SU-DHL-6 (cell line): ENCODE results near the gene SCRT2.

ENCODE experiments used
- H2AFZ ChIP-seq: fragments of 200-600 bp; sonication (generic); 2 replicates; pipeline ENCODE4 v1.6.1; 2014; ENCODE audit warnings: low read depth, mild to moderate bottlenecking, moderate library complexity, mixed read lengths, antibody characterized with exemption, low read length; ENCODE audit not compliant: severe bottlenecking
- H3F3A ChIP-seq: fragments of 200-600 bp; shearing (Covaris generic); 2 replicates; pipeline ENCODE4 v1.6.0; 2016; ENCODE audit warnings: antibody characterized with exemption, mild to moderate bottlenecking; ENCODE audit not compliant: insufficient read depth
- H3K27ac ChIP-seq: fragments of 200-600 bp; sonication (generic); 2 replicates; pipeline ENCODE4 v1.5.1; 2016; ENCODE audit warnings: low read depth, mild to moderate bottlenecking, low read length, moderate library complexity, mixed read lengths
- H3K27me3 ChIP-seq: fragments of 200-600 bp; sonication (generic), shearing (Covaris generic); 2 replicates; pipeline ENCODE4 v1.6.0; 2014; ENCODE audit warnings: mild to moderate bottlenecking, low read length
- H3K36me3 ChIP-seq: fragments of 200-600 bp; sonication (generic); 2 replicates; pipeline ENCODE4 v1.6.1; 2014; ENCODE audit warnings: mild to moderate bottlenecking, low read length, mixed read lengths
- H3K4me2 ChIP-seq: fragments of 300-600, 200-600 bp; shearing (Covaris generic), sonication (generic); 2 replicates; pipeline ENCODE4 v1.6.0; 2014; ENCODE audit warnings: low read length, low read depth, mild to moderate bottlenecking; ENCODE audit not compliant: poor library complexity, severe bottlenecking
- H3K4me3 ChIP-seq: fragments of 200-600 bp; sonication (generic); 2 replicates; pipeline ENCODE4 v1.5.1; 2014; ENCODE audit warnings: antibody characterized with exemption, low read length, mild to moderate bottlenecking, mixed read lengths; ENCODE audit not compliant: insufficient read depth, poor library complexity, severe bottlenecking
- H3K79me2 ChIP-seq: fragments of 200-600 bp; sonication (generic); 2 replicates; pipeline ENCODE4 v1.6.1; 2014; ENCODE audit warnings: mild to moderate bottlenecking, low read length, moderate library complexity; ENCODE audit not compliant: insufficient read depth
- H3K9ac ChIP-seq: fragments of 200-600 bp; sonication (generic); 2 replicates; pipeline ENCODE4 v1.7.0; 2014; ENCODE audit warnings: mild to moderate bottlenecking, low read length
- H3K9me2 ChIP-seq: fragments of 200-600 bp; sonication (generic); replicated peaks from 2 replicates; pipeline ENCODE4 v1.6.1; 2014; ENCODE audit warnings: low read length; ENCODE audit not compliant: insufficient read depth
- H3K9me3 ChIP-seq: fragments of 200-600 bp; sonication (generic); 2 replicates; pipeline ENCODE4 v1.6.1; 2014; ENCODE audit warnings: low read length, mixed read lengths; ENCODE audit not compliant: insufficient read depth
- H4K20me1 ChIP-seq: fragments of 200-600 bp; sonication (generic); 2 replicates; pipeline ENCODE4 v1.6.1; 2014; ENCODE audit warnings: low read depth, mild to moderate bottlenecking, antibody characterized with exemption, low read length, moderate library complexity, mixed read lengths
- CTCF ChIP-seq: fragments of 200-600 bp; sonication (generic); IDR thresholded peaks from one replicate; pipeline ENCODE4 v1.5.1; 2017; ENCODE audit warnings: antibody characterized with exemption, mild to moderate bottlenecking, low read length, moderate library complexity; ENCODE audit not compliant: insufficient read depth, poor library complexity, severe bottlenecking
- EZH2phosphoT487 ChIP-seq: fragments of 200-600 bp; sonication (generic), shearing (Covaris generic); conservative IDR thresholded peaks from 2 replicates; pipeline ENCODE4 v1.6.1; 2018; ENCODE audit warnings: mild to moderate bottlenecking, antibody characterized with exemption, low read length, moderate library complexity, mixed read lengths

Gene SCRT2

DNA sequence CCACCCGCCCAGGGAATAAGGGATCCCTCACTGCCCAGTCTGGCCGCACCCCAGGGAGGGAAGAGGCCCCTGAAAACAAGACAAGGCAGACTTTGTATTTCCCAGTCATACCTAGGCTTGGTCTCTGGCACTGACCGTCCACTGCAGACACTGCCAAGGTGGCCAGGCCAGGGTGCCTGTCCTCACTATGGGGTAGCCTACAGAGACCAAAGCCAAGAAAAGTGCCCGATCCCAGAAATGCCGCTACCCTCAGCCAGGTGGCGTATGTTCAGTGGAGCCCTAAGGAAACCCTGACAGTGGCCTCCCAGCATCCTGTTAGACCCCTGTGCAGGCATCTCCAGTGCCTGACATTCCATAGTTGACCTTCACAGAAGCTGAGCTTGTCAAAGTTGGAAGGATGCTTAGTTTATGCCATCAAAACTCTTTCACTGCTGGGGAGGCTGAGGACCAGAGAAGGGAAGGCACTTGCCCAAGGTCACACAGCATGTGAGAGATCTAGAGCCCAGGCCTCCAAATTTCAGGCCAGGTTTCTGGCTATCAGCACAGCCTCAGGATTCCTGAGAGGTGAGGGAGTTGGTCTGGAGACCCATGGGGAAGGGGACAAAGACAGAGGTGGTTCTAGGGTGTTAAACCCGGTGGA, 2.5 kb downstream of the SCRT2 start:
- H3K4me3 ChIP-seq, result no peak overlapping the region
- no peaks in the 10 kb centered on the region for H3K36me3 ChIP-seq
- H3F3A ChIP-seq, result no peaks in the 10 kb centered on the region
- no peak overlapping the region for H3K27ac ChIP-seq
- no peak for TF ChIP-seq EZH2phosphoT487
- no peak for TF ChIP-seq CTCF
- H3K4me2 ChIP-seq, result no peak overlapping the region
- no peaks in the 10 kb centered on the region for H3K9me2 ChIP-seq
- H3K79me2 ChIP-seq, result no peaks in the 10 kb centered on the region
- H4K20me1 ChIP-seq, result no peaks in the 10 kb centered on the region
- no peak overlapping the region for H3K9ac ChIP-seq
- no peak overlapping the region for H2AFZ ChIP-seq
- H3K9me3 ChIP-seq, result no peaks in the 10 kb centered on the region
- no peaks in the 10 kb centered on the region for H3K27me3 ChIP-seq

- H3K9me3 ChIP-seq, result no peaks in the 10 kb centered on the region
- no peak overlapping the region for H3K9ac ChIP-seq
- H3K27me3 ChIP-seq, result no peaks in the 10 kb centered on the region
- no peak overlapping the region for H3K27ac ChIP-seq
- no peak overlapping the region for H3K4me2 ChIP-seq
- H4K20me1 ChIP-seq, result no peaks in the 10 kb centered on the region
- no peaks in the 10 kb centered on the region for H3K9me2 ChIP-seq
- H3F3A ChIP-seq, result no peaks in the 10 kb centered on the region
- no peaks in the 10 kb centered on the region for H3K36me3 ChIP-seq
- no peak overlapping the region for H3K4me3 ChIP-seq
- TF ChIP-seq CTCF (no peak), EZH2phosphoT487 (no peak)
- no peaks in the 10 kb centered on the region for H3K79me2 ChIP-seq
- H2AFZ ChIP-seq, result no peak overlapping the region
Measured at GRCh38 chr20:671252-672030, 4.2 kb downstream of the SCRT2 start.

GRCh38 chr20:669573-669972, 6.0 kb downstream of the SCRT2 start:
- no peak overlapping the region for H3K4me3 ChIP-seq
- no peak overlapping the region for H3K4me2 ChIP-seq
- H3K9ac ChIP-seq, result no peak overlapping the region
- H3K36me3 ChIP-seq, result no peaks in the 10 kb centered on the region
- H3K79me2 ChIP-seq, result no peaks in the 10 kb centered on the region
- no peaks in the 10 kb centered on the region for H3K9me2 ChIP-seq
- no peak overlapping the region for H3K27ac ChIP-seq
- H3K27me3 ChIP-seq, result no peaks in the 10 kb centered on the region
- H2AFZ ChIP-seq, result no peak overlapping the region
- no peaks in the 10 kb centered on the region for H3F3A ChIP-seq
- TF ChIP-seq CTCF, result no peak
- TF ChIP-seq EZH2phosphoT487, result no peak
- H4K20me1 ChIP-seq, result no peaks in the 10 kb centered on the region
- H3K9me3 ChIP-seq, result no peaks in the 10 kb centered on the region
